PFSK-1 (cell line): ENCODE results near the gene ARHGAP8.

Experiments
- POLR2AphosphoS5 ChIP-seq: IDR thresholded peaks from 2 replicates; pipeline ENCODE4 v1.6.1; 2012; ENCODE audit warnings: low read depth, mild to moderate bottlenecking, control low read depth, low read length, moderate library complexity
- TAF1 ChIP-seq: IDR thresholded peaks from 2 replicates; pipeline ENCODE4 v1.6.1; 2012; ENCODE audit warnings: low read length, control low read depth, borderline replicate concordance; ENCODE audit not compliant: insufficient read depth

DNA sequence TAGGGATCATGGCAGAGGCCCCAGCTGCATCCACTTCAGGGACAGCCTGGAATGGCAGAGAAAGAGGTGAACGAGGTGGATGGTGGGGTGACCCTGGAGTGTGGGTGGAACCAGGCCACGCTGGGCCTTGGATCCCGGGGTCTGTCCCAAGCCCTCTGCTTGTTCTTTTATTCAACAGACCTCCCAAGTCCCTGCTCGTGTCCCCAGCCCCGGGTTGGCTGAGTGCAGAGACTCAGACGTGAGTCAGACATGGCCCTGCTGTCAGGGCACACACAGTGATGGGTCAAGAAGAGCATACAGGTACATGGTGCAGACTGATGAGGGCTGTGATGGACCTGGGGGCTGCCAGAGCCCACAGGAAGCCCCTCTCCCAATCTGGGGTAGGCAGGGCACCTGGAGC lies 6.6 kb downstream of the ARHGAP8 start:
- no peak for TF ChIP-seq TAF1
- no peak for TF ChIP-seq POLR2AphosphoS5
